GM10248 (cell line): ENCODE measurements around the gene D2HGDH.

Source experiments
- CTCF ChIA-PET: fragments of 300-600 bp; sonication (Branson Sonifier 250); formaldehyde crosslinking; extraction: SDS; loops from one replicate; lab custom pipeline; 2021; ENCODE audit warnings: antibody characterized with exemption; lab: Yijun Ruan, JAX
- POLR2A ChIA-PET: fragments of 350-650 bp; sonication (Branson Sonifier 250); formaldehyde crosslinking; extraction: SDS; loops from one replicate; lab custom pipeline; 2020; ENCODE audit warnings: antibody characterized with exemption; lab: Yijun Ruan, JAX
- DNase-seq: peaks from one replicate; pipeline ENCODE4 v3.0.0; 2012; ENCODE audit errors: extremely low spot score
- CTCF ChIP-seq: IDR thresholded peaks from 2 replicates; pipeline ENCODE4 v1.5.1; 2012; ENCODE audit warnings: mild to moderate bottlenecking, low read depth; ENCODE audit errors: extremely low read depth, missing control alignments, control extremely low read depth

Gene D2HGDH

GRCh38 chr2:241743620-241744019, 9.2 kb downstream of the D2HGDH start:
- no peak for TF ChIP-seq CTCF
- ChIA-PET CTCF (interaction anchor here (1.5 kb wide), 1 partner anchor 12 kb away, joined by 4 read pairs; no protein-coding TSS in a partner anchor), POLR2A (no interaction called here)
- DNase-seq, result no peak

DNA sequence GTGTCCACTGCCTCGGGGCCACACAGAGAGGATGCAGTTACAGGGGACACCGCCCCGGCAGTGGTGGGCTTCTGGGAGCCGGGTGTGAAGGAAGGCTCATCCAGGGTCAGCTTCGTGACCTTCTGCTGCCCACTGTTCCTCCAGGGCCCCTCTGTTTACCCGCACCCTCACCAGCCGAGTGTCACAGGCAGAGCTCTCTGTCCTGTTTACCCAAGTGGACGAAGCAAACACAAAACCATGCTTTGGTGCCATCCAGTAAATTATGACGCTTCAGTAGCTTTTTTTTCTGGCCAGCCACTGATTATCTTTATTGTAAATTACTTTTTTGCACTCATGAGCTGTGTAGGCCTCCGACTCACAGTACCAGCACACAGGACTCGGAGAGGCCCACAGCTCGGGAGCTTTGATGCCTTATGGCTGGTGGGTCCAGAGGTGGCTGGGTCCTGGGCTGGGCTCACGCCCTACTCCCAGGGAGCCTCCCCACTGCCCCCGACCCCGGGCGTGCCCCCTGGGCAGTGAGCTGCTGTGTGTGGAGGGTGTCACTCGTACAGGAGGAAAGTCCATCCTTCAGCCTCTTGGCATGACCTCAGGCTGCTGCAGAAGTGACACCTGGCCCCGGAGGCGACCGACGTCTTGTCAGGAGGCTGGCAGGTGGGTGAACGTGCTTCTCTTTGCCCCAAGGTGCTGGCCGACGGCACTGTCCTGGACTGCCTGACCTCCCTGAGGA, 9.8 kb downstream of the D2HGDH start:
- CTCF ChIA-PET, result interaction anchor here (1.4 to 1.5 kb wide), 2 partner anchors 13 to 20 kb away, joined by 3 to 4 read pairs; no protein-coding TSS in a partner anchor
- DNase-seq, result no peak
- POLR2A ChIA-PET, result no interaction called here
- no peak for TF ChIP-seq CTCF

- no peak for TF ChIP-seq CTCF
- DNase-seq, result no peak
- CTCF ChIA-PET, result interaction anchor here (1.4 kb wide), 1 partner anchor 19 kb away, joined by 3 read pairs; no protein-coding TSS in a partner anchor
- POLR2A ChIA-PET, result no interaction called here
Measured at GRCh38 chr2:241745276-241745675, 10.8 kb downstream of the D2HGDH start.

GRCh38 chr2:241746084-241746483, 11.7 kb downstream of the D2HGDH start:
- ChIA-PET CTCF (no interaction called here), POLR2A (no interaction called here)
- no peak for DNase-seq
- no peak for TF ChIP-seq CTCF

GRCh38 chr2:241748468-241749256, 14.2 kb downstream of the D2HGDH start:
- no peak for TF ChIP-seq CTCF
- ChIA-PET POLR2A (no interaction called here), CTCF (interaction anchor here (1.3 kb wide), 1 partner anchor 38 kb away, joined by 4 read pairs; no protein-coding TSS in a partner anchor)
- no peak for DNase-seq

GRCh38 chr2:241750076-241750840, 15.8 kb downstream of the D2HGDH start:
- ChIA-PET CTCF (no interaction called here), POLR2A (interaction anchor here (0.6 kb wide), 1 partner anchor 117 kb away, joined by 4 read pairs; no protein-coding TSS in a partner anchor)
- no peak for DNase-seq
- TF ChIP-seq CTCF, result no peak
